HEK293 (cell line): Measurements from ENCODE around the gene AKT1.
A peak's percentile ranks its signal among the peaks of the same experiment; 100 is the strongest.

ENCODE experiments used
- CTCF ChIA-PET: fragments of 350-600 bp; formaldehyde crosslinking; extraction: SDS; loops from one replicate; lab custom pipeline; 2021; ENCODE audit warnings: antibody characterized with exemption; lab: Yijun Ruan, JAX
- POLR2A ChIA-PET: fragments of 300-600 bp; formaldehyde crosslinking; extraction: SDS; loops from one replicate; lab custom pipeline; 2020; ENCODE audit warnings: antibody characterized with exemption, inconsistent platforms; lab: Yijun Ruan, JAX
- H3K27ac ChIP-seq: fragments of 200-500 bp; sonication (Bioruptor generic); 2 replicates; pipeline ENCODE4 v1.5.1; 2014; ENCODE audit warnings: low read depth, low read length, control low read depth, inconsistent platforms; ENCODE audit errors: extremely low read depth
- H3K36me3 ChIP-seq, 2 experiments: fragments of 200-500 bp in 1 of 2; sonication (Bioruptor generic) in 1 of 2; 1 replicate in 1 of 2; 2 replicates in 1 of 2; pipeline ENCODE4 v1.5.1; 2014 to 2017; ENCODE audit warnings: inconsistent platforms in 2 of 2, low read length in 2 of 2; ENCODE audit not compliant: control insufficient read depth in 2 of 2, insufficient read depth in 1 of 2
- H3K4me1 ChIP-seq: fragments of 200-500 bp; sonication (Bioruptor generic); 2 replicates; pipeline ENCODE4 v1.5.1; 2014; ENCODE audit warnings: mild to moderate bottlenecking, low read length, inconsistent platforms; ENCODE audit not compliant: control insufficient read depth, insufficient read depth
- H3K4me3 ChIP-seq: 2 replicates; pipeline ENCODE4 v1.5.1; 2011; ENCODE audit warnings: low read depth, mild to moderate bottlenecking, control low read depth, low read length, moderate library complexity
- H3K9me3 ChIP-seq: fragments of 200-500 bp; sonication (Bioruptor generic); 2 replicates; pipeline ENCODE4 v1.5.1; 2014; ENCODE audit warnings: low read depth, low read length, inconsistent platforms; ENCODE audit not compliant: control insufficient read depth, insufficient read depth
- FEZF1 ChIP-seq: fragments of 450-650 bp; formaldehyde crosslinking; IDR thresholded peaks from 2 replicates; pipeline ENCODE4 v1.5.1; 2016; ENCODE audit warnings: missing biosample characterization, missing genetic modification characterization
- KLF8 ChIP-seq: fragments of 450-650 bp; formaldehyde crosslinking; IDR thresholded peaks from 2 replicates; pipeline ENCODE4 v1.5.1; 2016; ENCODE audit warnings: missing biosample characterization, missing genetic modification characterization
- MYNN ChIP-seq: fragments of 450-650 bp; formaldehyde crosslinking; IDR thresholded peaks from 2 replicates; pipeline ENCODE4 v1.5.1; 2016; ENCODE audit warnings: missing biosample characterization, missing genetic modification characterization, borderline replicate concordance
- WT1 ChIP-seq: fragments of 450-650 bp; formaldehyde crosslinking; IDR thresholded peaks from 2 replicates; pipeline ENCODE4 v1.5.1; 2016; ENCODE audit warnings: missing biosample characterization, missing genetic modification characterization
- ZFHX2 ChIP-seq: fragments of 450-650 bp; formaldehyde crosslinking; conservative IDR thresholded peaks from 2 replicates; pipeline ENCODE4 v1.5.1; 2016; ENCODE audit warnings: missing biosample characterization, missing genetic modification characterization
- ZFP69B ChIP-seq: fragments of 450-650 bp; formaldehyde crosslinking; IDR thresholded peaks from 2 replicates; pipeline ENCODE4 v1.5.1; 2016; ENCODE audit warnings: missing biosample characterization, missing genetic modification characterization
- ZNF221 ChIP-seq: fragments of 450-650 bp; formaldehyde crosslinking; IDR thresholded peaks from 2 replicates; pipeline ENCODE4 v1.5.1; 2017; ENCODE audit warnings: missing biosample characterization, missing genetic modification characterization, borderline replicate concordance
- ZNF341 ChIP-seq: fragments of 450-650 bp; formaldehyde crosslinking; IDR thresholded peaks from 2 replicates; pipeline ENCODE4; 2016; ENCODE audit warnings: low read depth, missing biosample characterization, missing genetic modification characterization
- ZNF354C ChIP-seq: fragments of 450-650 bp; formaldehyde crosslinking; IDR thresholded peaks from 2 replicates; pipeline ENCODE4 v1.5.1; 2016; ENCODE audit warnings: missing biosample characterization, missing genetic modification characterization, low read depth, borderline replicate concordance
- ZNF48 ChIP-seq: fragments of 450-650 bp; formaldehyde crosslinking; IDR thresholded peaks from 2 replicates; pipeline ENCODE4 v1.5.1; 2016; ENCODE audit warnings: missing biosample characterization, missing genetic modification characterization
- ZNF654 ChIP-seq: fragments of 450-650 bp; formaldehyde crosslinking; IDR thresholded peaks from 2 replicates; pipeline ENCODE4 v1.5.1; 2016; ENCODE audit warnings: low read depth, missing biosample characterization, missing genetic modification characterization
- ZNF664 ChIP-seq: fragments of 450-650 bp; formaldehyde crosslinking; IDR thresholded peaks from 2 replicates; pipeline ENCODE4 v1.5.1; 2016; ENCODE audit warnings: missing biosample characterization, missing genetic modification characterization
- ZNF677 ChIP-seq: fragments of 450-650 bp; IDR thresholded peaks from 2 replicates; pipeline ENCODE4 v1.5.0; 2018; ENCODE audit warnings: missing biosample characterization, mild to moderate bottlenecking, missing genetic modification characterization, moderate library complexity
- ZNF791 ChIP-seq: fragments of 450-650 bp; formaldehyde crosslinking; IDR thresholded peaks from 2 replicates; pipeline ENCODE4 v1.5.1; 2016; ENCODE audit warnings: missing biosample characterization, missing genetic modification characterization
- ZNF837 ChIP-seq: fragments of 450-650 bp; formaldehyde crosslinking; IDR thresholded peaks from 2 replicates; pipeline ENCODE4 v1.5.1; 2016; ENCODE audit warnings: missing biosample characterization, missing genetic modification characterization
- TF ChIP-seq, protein P1 (sequence below): fragments of 450-650 bp; formaldehyde crosslinking; IDR thresholded peaks from 2 replicates; pipeline ENCODE4 v1.5.1; 2017; ENCODE audit warnings: missing biosample characterization, missing genetic modification characterization
- TF ChIP-seq, protein P2 (sequence below): fragments of 450-650 bp; formaldehyde crosslinking; IDR thresholded peaks from 2 replicates; pipeline ENCODE4 v1.5.1; 2016; ENCODE audit warnings: missing biosample characterization, missing genetic modification characterization, borderline replicate concordance
- TF ChIP-seq, protein P3 (sequence below): fragments of 450-650 bp; formaldehyde crosslinking; IDR thresholded peaks from 2 replicates; pipeline ENCODE4 v1.5.1; 2017; ENCODE audit warnings: missing biosample characterization, mild to moderate bottlenecking, missing genetic modification characterization, moderate library complexity
- TF ChIP-seq, protein P4 (sequence below): fragments of 450-650 bp; formaldehyde crosslinking; IDR thresholded peaks from 2 replicates; pipeline ENCODE4 v1.5.1; 2016; ENCODE audit warnings: missing biosample characterization, missing genetic modification characterization

Gene AKT1

DNA sequence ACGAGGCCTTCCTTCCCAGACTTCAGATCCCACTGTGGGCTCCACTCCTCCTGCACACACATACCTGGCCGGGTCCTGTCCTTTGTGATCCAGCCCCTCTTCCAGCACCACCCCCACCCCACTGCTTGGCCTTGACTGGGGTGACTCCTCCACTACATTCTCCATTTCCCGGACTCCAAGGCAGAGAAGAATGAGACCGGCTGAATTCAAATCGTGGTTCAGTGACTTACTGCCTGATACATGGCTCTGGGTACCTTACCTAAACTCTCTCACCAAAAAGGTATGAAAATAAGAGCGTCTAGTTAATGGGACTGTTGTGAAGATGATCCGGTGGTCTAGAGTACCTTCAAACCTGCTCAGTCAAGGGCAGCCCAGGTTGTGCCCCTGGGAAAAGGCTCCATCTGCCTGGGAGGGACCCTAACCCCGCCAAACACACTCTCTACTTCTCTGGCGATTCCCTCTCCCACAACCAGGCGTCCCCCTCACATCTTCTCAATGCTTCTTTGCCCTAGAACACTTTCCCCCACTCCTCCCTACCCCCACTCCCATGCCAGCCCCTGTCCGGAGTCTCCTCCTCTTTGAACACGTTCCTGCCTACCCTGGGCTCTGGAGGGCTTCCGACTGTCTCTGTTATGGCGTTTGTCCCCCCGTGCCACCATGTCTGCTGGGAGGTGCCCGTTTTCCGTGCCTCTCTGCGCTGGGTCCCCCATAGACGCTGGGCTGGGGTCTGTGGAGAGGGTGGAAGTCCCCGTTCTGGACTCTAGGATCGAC is 3.9 kb upstream of the AKT1 start (continued):
- TF ChIP-seq, protein P1, sequence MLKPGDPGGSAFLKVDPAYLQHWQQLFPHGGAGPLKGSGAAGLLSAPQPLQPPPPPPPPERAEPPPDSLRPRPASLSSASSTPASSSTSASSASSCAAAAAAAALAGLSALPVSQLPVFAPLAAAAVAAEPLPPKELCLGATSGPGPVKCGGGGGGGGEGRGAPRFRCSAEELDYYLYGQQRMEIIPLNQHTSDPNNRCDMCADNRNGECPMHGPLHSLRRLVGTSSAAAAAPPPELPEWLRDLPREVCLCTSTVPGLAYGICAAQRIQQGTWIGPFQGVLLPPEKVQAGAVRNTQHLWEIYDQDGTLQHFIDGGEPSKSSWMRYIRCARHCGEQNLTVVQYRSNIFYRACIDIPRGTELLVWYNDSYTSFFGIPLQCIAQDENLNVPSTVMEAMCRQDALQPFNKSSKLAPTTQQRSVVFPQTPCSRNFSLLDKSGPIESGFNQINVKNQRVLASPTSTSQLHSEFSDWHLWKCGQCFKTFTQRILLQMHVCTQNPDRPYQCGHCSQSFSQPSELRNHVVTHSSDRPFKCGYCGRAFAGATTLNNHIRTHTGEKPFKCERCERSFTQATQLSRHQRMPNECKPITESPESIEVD (tag by site-specific recombination): no peak
- TF ChIP-seq, protein P2, sequence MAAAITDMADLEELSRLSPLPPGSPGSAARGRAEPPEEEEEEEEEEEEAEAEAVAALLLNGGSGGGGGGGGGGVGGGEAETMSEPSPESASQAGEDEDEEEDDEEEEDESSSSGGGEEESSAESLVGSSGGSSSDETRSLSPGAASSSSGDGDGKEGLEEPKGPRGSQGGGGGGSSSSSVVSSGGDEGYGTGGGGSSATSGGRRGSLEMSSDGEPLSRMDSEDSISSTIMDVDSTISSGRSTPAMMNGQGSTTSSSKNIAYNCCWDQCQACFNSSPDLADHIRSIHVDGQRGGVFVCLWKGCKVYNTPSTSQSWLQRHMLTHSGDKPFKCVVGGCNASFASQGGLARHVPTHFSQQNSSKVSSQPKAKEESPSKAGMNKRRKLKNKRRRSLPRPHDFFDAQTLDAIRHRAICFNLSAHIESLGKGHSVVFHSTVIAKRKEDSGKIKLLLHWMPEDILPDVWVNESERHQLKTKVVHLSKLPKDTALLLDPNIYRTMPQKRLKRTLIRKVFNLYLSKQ (tag by site-specific recombination): no peak
- TF ChIP-seq ZNF654 (no peak), KLF8 (tag by site-specific recombination) (no peak), WT1 (tag by site-specific recombination) (no peak)

DNA sequence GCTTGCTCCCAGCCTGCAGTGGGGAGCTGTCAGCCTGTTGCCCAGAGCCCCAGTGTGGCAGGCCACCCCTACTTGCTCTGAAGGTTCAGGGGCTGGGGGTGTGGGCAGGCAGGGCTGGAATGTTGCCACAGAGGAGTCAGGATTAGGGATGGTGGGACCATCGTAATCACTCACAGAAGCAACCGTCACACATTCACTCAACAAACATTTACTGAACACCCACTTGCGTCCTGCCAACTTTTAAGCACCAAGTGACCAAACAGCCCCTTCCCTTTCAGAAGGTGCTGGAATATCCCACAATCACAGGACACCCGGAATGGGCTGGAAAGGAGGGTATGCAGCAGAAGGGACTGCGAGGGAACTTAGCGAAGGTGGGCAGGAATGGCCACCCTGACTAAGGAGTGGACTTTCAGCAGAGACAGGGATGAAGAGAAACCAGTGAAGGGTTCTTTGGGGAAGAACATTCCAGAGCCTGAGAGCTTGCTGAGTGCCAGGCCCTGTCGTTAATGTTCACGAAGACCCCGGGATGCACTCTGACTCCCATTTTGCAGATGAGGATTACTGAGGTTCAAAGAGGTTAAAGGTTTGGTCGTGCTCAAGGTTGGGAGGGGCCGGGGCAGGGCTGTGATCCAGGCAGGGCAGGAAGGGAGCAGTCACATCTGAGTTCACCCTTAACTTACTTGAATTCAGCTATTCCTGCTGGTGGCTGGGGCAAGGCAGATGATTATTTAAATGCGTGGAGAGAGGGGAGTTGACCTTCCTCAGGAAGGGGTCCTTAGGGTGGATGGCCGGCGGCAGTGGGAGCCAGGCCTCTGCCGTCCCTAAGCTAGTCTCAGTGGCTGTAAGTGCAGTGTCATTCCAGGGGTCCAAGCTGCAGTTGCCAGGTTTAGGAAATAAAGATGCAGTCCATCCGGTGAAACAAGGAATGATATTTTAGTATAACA is 3.0 kb upstream of the AKT1 start:
- ChIA-PET POLR2A (no interaction called here), CTCF (interaction anchor here (1.0 kb wide), 1 partner anchor 30 kb away, joined by 4 read pairs; no protein-coding TSS in a partner anchor)
- peaks cover 13% of the 10 kb centered on the region for H3K4me1 ChIP-seq
- H3K27ac ChIP-seq: no peak overlapping the region; the same call in 1 of the 2 replicates
- no peak overlapping the region for H3K4me3 ChIP-seq
- TF ChIP-seq MYNN (tag by site-specific recombination): no peak
- TF ChIP-seq FEZF1 (tag by site-specific recombination): peak; percentile 13; the same call in 1 of the 2 replicates
- TF ChIP-seq ZNF677 (tag by site-specific recombination): no peak
- no peak for TF ChIP-seq ZNF341 (tag by site-specific recombination)
- TF ChIP-seq ZNF221 (tag by site-specific recombination): no peak
- peak; percentile 39; the same call in 1 of the 2 replicates for TF ChIP-seq ZNF664
- TF ChIP-seq ZNF791: no peak
- no peak for TF ChIP-seq KLF8 (tag by site-specific recombination)
- TF ChIP-seq ZNF354C (tag by site-specific recombination): no peak
- no peak for TF ChIP-seq ZFP69B (tag by site-specific recombination)
- TF ChIP-seq, protein P3, sequence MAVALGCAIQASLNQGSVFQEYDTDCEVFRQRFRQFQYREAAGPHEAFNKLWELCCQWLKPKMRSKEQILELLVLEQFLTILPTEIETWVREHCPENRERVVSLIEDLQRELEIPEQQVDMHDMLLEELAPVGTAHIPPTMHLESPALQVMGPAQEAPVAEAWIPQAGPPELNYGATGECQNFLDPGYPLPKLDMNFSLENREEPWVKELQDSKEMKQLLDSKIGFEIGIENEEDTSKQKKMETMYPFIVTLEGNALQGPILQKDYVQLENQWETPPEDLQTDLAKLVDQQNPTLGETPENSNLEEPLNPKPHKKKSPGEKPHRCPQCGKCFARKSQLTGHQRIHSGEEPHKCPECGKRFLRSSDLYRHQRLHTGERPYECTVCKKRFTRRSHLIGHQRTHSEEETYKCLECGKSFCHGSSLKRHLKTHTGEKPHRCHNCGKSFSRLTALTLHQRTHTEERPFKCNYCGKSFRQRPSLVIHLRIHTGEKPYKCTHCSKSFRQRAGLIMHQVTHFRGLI (tag by site-specific recombination): no peak
- TF ChIP-seq ZFHX2 (tag by site-specific recombination): 0 out of 2 replicates have a peak, but pooled peaks have one; percentile 15
- no peak for TF ChIP-seq ZNF48 (tag by site-specific recombination)
- TF ChIP-seq, protein P4, sequence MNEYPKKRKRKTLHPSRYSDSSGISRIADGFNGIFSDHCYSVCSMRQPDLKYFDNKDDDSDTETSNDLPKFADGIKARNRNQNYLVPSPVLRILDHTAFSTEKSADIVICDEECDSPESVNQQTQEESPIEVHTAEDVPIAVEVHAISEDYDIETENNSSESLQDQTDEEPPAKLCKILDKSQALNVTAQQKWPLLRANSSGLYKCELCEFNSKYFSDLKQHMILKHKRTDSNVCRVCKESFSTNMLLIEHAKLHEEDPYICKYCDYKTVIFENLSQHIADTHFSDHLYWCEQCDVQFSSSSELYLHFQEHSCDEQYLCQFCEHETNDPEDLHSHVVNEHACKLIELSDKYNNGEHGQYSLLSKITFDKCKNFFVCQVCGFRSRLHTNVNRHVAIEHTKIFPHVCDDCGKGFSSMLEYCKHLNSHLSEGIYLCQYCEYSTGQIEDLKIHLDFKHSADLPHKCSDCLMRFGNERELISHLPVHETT (tag by site-specific recombination): no peak
- TF ChIP-seq ZNF837 (tag by site-specific recombination): no peak
- H3K36me3 ChIP-seq: peaks cover 0 to 4% of the 10 kb centered on the region in 2 experiments; a peak in 1 of 3 replicates
- no peaks in the 10 kb centered on the region for H3K9me3 ChIP-seq
